Islet precursor cell (in vitro differentiated cells): ENCODE measurements around the gene CFAP107.
"Not testable (repeated sequence)": the region's sequence is repeated elsewhere in the genome, so short reads cannot be mapped to it uniquely, and the experiment has no call there.

ENCODE experiments used
- DNase-seq: peaks from one replicate; pipeline ENCODE4 v3.0.0-alpha.2; 2018

The CFAP107 gene

GRCh38 chr1:12781488-12781887, 35.5 kb downstream of the CFAP107 start:
- DNase-seq, result not testable (repeated sequence)

DNA sequence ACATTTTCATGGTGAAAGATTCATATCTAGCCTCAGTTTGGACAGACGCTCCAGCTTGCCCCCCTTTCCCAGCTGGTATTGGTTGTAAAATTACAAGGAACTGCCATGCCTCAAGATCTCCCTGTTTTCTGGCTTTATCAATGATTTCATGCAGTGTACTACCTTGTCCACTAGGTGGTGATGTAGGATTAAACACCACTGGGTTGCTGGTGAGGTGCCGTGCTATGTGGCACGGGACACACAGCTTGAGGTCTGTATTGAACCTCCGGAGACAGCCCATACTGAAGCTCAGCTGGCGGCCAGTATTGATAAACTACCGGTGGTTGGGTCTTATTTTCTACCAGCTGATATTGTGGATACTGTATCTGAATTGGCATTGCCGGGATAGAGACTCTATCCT, 37.8 kb downstream of the CFAP107 start:
- DNase-seq, result not testable (repeated sequence)

DNA sequence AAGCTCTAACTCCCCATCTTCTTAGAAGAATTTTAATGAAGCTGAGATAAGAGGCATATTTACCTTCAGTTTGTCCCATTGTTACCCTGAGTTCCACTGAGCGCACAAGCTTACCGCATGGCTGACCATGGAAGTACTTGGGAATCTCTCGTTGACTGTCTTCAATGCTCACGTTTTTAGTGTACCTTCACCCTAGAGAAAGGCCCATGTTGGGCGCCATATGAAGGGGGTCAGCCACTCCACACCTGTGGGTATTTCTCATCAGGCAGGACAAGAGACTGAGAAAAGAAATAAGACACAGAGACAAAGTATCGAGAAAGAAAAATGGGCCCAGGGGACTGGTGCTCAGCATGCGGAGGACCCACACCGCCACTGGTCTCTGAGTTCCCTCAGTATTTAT, 38.7 kb downstream of the CFAP107 start:
- DNase-seq, result not testable (repeated sequence)

GRCh38 chr1:12791097-12791496, 45.1 kb downstream of the CFAP107 start, which contains the start of gene PRAMEF1:
Gene PRAMEF1, plus strand, starts transcription at chr1:12791397. Its CDS starts 1,831 bp downstream, at chr1:12793228.
- DNase-seq, result not testable (repeated sequence)

- DNase-seq, result peak; percentile 71
Observed at GRCh38 chr1:12798911-12799310, 52.9 kb downstream of the CFAP107 start.

- DNase-seq, result no peak
Observed at GRCh38 chr1:12799730-12800129, 53.7 kb downstream of the CFAP107 start.

GRCh38 chr1:12809933-12810332, 63.9 kb downstream of the CFAP107 start:
- DNase-seq, result no peak

- DNase-seq, result peak; percentile 64
Observed at GRCh38 chr1:12810691-12811408, 64.8 kb downstream of the CFAP107 start.

DNA sequence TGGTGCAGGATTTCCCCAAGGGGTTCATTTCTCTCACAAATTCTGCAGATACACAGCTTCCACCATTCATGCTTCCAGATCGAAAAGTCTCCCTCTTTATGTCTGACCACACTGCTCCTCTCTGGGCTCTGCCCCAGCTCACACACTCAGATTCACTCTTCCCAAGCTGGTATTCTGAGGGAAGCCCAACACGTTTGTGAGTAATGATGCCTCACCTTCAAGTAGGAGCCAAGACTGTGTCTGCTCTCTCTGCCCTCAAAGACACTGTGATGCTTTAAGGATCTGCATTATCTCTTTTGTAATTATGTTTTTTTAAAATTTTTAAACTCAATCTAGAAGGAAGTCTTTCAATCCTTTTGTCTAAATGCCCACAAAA, 65.4 kb downstream of the CFAP107 start:
- DNase-seq, result no peak
